Gastroesophageal sphincter (tissue), 4 donors: ENCODE data around the gene UBXN2A. TPM values are rescaled to one million over a fixed set of nuclear protein-coding genes. Genes with fewer than 3 reads are reported as not detected.
A peak's percentile ranks its signal among the peaks of the same experiment; 100 is the strongest.

Experiments used
- ATAC-seq: fragments of 150-250 bp; one replicate; pipeline ENCODE4 v1.9.1; 2016; ENCODE audit warnings: mild to moderate bottlenecking, moderate library complexity
- H3K27ac ChIP-seq, 4 donors: fragments of 200-600 bp; sonication (generic) in 3 of 4; 1 replicate in 3 of 4; 2 replicates in 1 of 4; pipeline ENCODE4 v1.5.1; 2016 to 2019
- H3K27me3 ChIP-seq: fragments of 200-600 bp; sonication (generic); one replicate; pipeline ENCODE4 v1.5.1; 2019
- H3K36me3 ChIP-seq, 2 donors: fragments of 200-600 bp; sonication (generic); one replicate each; pipeline ENCODE4 v1.5.1; 2019; ENCODE audit warnings: control low read depth in 1 of 2
- H3K4me1 ChIP-seq, 3 donors: fragments of 200-600 bp; sonication (generic); 1 replicate in 2 of 3; 2 replicates in 1 of 3; pipeline ENCODE4 v1.5.1; 2016 to 2019; ENCODE audit warnings: control low read depth in 2 of 3
- H3K4me3 ChIP-seq, 2 donors: fragments of 200-600 bp; sonication (generic); one replicate each; pipeline ENCODE4 v1.5.1; 2019; ENCODE audit warnings: mild to moderate bottlenecking in 1 of 2, moderate library complexity in 1 of 2
- H3K9me3 ChIP-seq, 3 donors: fragments of 200-600 bp; sonication (generic); one replicate each; pipeline ENCODE4 v1.5.1; 2017 to 2019; ENCODE audit warnings: control low read depth in 2 of 3
- CTCF ChIP-seq, 4 experiments: fragments of 200-600 bp in 2 of 4; fragments of 450-650 bp in 2 of 4; sonication (generic) in 1 of 4; IDR thresholded peaks; one replicate each; pipeline ENCODE4 v1.5.1; 2017 to 2019; ENCODE audit warnings: antibody characterized with exemption in 4 of 4, mild to moderate bottlenecking in 2 of 4, moderate library complexity in 2 of 4
- EP300 ChIP-seq: sonication (generic); formaldehyde crosslinking; IDR thresholded peaks from one replicate; pipeline ENCODE4 v1.6.1; 2017; ENCODE audit warnings: antibody characterized with exemption, mild to moderate bottlenecking
- POLR2A ChIP-seq, 2 donors: fragments of 450-650 bp; IDR thresholded peaks; one replicate each; pipeline ENCODE4 v1.6.1; 2017; ENCODE audit warnings: antibody characterized with exemption in 2 of 2, mild to moderate bottlenecking in 2 of 2, moderate library complexity in 1 of 2
- POLR2AphosphoS5 ChIP-seq: sonication (generic); formaldehyde crosslinking; IDR thresholded peaks from one replicate; pipeline ENCODE4 v1.6.1; 2017; ENCODE audit warnings: antibody characterized with exemption
- WGBS, 2 donors: methylation state at CpG; one replicate each; pipeline ENCODE4 v1.1.5; 2018; ENCODE audit warnings: low coverage in 1 of 2; 5-methylcytosine and 5-hydroxymethylcytosine counted together
- total RNA-seq, 4 donors: library from RNA; depleted of rRNA; stranded (reverse); fragments of >200 nt; gene quantifications; one replicate each; pipeline ENCODE4 v1.1.0, GENCODE V29; 2016

UBXN2A gene
- total RNA-seq, 4 donors from 2014 or later: 19.1 to 29.3 (median 22.2) TPM

GRCh38 chr2:24007693-24008092, 67.4 kb downstream of the UBXN2A start:
- TF ChIP-seq EP300 (no peak), POLR2A (IDR thresholded peaks at IDR 0.05) (no peak), POLR2AphosphoS5 (no peak), CTCF (IDR thresholded peaks at IDR 0.05) (no peak)
- Histone ChIP-seq H3K27me3 (peaks cover 37% of the 10 kb centered on the region), H3K4me3 (no peak overlapping the region), H3K9me3 (no peaks in the 10 kb centered on the region), H3K4me1 (peaks cover 0 to 18% (median 8%) of the 10 kb centered on the region in 3 donors), H3K27ac (no peak overlapping the region), H3K36me3 (peaks cover 0 to 4% of the 10 kb centered on the region in 2 donors)
- no peak for ATAC-seq

GRCh38 chr2:24008672-24009366, 68.6 kb downstream of the UBXN2A start:
- Histone ChIP-seq H3K4me1 (peaks cover 0 to 18% (median 8%) of the 10 kb centered on the region in 3 donors), H3K36me3 (no peaks in the 10 kb centered on the region), H3K9me3 (no peaks in the 10 kb centered on the region), H3K27me3 (peaks cover 44% of the 10 kb centered on the region), H3K27ac (no peak overlapping the region), H3K4me3 (no peak overlapping the region)
- WGBS, 2 donors: 72 to 82% methylated on average over 4 to 13 of the region's 13 CpGs
- ATAC-seq: no peak
- TF ChIP-seq CTCF (IDR thresholded peaks at IDR 0.05) (no peak), POLR2A (IDR thresholded peaks at IDR 0.05) (no peak), POLR2AphosphoS5 (no peak), EP300 (no peak)

- ATAC-seq: no peak
- Histone ChIP-seq H3K27ac (no peak overlapping the region), H3K27me3 (peaks cover 44% of the 10 kb centered on the region), H3K4me3 (peak overlapping the region in 1 of 2 donors; percentile 50), H3K9me3 (no peaks in the 10 kb centered on the region), H3K36me3 (no peaks in the 10 kb centered on the region), H3K4me1 (peaks cover 0 to 18% (median 8%) of the 10 kb centered on the region in 3 donors)
- WGBS, 2 donors: 49 to 93% methylated on average over 2 to 4 of the region's 9 CpGs
- TF ChIP-seq CTCF (IDR thresholded peaks at IDR 0.05) (no peak), EP300 (no peak), POLR2AphosphoS5 (no peak), POLR2A (IDR thresholded peaks at IDR 0.05) (no peak)
Observed at GRCh38 chr2:24009367-24009679, 69.1 kb downstream of the UBXN2A start.

GRCh38 chr2:24009680-24010476, 69.6 kb downstream of the UBXN2A start, which contains the start of gene MFSD2B:
MFSD2B (plus strand) TSS chr2:24010085; CDS start chr2:24010097, 12 bp downstream.
- Histone ChIP-seq H3K9me3 (no peaks in the 10 kb centered on the region), H3K4me1 (peaks cover 0 to 18% (median 8%) of the 10 kb centered on the region in 3 donors), H3K27me3 (peaks cover 44% of the 10 kb centered on the region), H3K36me3 (no peaks in the 10 kb centered on the region), H3K27ac (peak within 1 kb of the TSS in 1 of 4 donors; percentile 25), H3K4me3 (peak within 1 kb of the TSS; percentile 8 to 50)
- WGBS, 2 donors: 0% methylated on average over 1 of the region's 75 CpGs; no CpG with 5 or more reads in 1 of the 2 donors
- no peak for TF ChIP-seq EP300
- no peak for TF ChIP-seq POLR2A (IDR thresholded peaks at IDR 0.05)
- TF ChIP-seq POLR2AphosphoS5: no peak
- TF ChIP-seq CTCF (IDR thresholded peaks at IDR 0.05): no peak
- no peak for ATAC-seq
